ENCODE results near the gene BBS9.

BBS9 gene

DNA sequence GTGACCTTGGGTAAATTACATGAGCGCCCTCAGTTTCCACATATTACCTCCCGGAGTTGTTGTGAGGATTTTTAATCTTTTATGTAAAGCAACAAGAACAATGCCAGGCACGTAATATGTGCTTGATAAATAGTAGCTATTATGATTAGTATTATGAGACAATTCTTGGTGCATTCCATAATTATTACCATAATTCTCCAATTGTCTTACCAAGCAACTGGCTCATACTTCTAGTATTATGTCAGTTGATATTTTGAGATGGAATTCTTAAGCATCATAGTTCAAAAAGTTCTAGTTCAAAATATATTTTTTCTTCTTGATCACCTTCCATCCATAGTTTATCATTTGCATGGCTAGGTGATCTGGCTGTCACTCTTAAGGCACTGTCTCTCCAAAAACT lies 259.0 kb downstream of the BBS9 start:
- no peak for DNase-seq

DNA sequence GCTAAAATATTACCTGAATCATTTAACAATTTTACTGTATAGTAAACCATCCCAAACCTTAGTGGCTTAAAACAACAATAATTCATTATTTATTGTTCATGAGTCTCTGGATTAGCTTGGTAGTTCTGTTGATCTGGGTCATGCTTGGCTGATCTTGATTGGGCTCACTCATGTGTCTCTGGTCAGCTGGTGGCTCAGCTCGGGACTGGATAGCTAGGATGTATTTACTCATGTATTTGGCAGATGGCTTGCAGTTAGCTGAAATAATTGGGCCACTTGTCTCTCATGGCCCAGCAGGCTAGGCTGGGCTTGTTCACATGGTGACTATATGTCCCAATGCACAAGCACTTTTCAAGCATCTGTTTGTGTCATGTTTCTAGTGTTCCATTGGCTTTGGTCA lies 262.8 kb downstream of the BBS9 start:
- no peak for DNase-seq

DNA sequence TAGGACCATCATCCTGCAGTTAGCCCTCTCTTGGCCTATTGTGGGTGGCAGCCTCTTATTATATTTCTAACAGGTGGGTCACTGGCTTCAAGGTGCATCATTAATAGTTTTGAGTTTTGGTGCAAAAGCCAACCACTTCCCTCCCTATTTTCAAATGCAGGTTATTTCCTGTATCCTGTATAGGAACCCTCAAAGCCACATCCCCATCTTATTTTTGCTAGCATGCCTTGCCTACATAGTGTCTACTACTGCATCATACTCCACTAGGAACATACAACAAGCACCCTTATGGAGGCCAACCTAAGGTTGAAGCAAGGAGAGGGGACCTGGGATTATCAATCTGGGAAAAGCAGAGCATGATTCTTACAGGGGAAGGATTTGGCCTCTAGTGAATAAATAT lies 264.4 kb downstream of the BBS9 start:
- DNase-seq: no peak

DNA sequence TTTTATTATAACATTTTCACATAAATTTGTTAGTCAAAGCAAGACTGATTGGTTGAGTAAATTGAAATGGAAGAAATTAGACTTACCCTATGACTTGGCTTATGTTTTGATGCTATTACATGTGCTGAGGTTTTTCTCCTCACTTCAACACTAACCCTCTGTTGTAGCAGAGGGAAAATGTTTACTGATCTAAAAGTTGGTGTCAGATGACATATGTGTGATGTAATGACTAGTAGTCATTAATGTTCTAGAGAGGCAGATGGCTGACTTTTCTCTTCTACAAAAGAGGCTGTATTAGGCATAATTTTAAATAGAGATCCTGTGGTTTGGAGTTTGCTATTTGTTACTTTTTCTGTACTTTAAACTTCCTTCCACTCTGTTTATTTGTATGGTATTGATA lies 266.0 kb downstream of the BBS9 start:
- DNase-seq: no peak

DNA sequence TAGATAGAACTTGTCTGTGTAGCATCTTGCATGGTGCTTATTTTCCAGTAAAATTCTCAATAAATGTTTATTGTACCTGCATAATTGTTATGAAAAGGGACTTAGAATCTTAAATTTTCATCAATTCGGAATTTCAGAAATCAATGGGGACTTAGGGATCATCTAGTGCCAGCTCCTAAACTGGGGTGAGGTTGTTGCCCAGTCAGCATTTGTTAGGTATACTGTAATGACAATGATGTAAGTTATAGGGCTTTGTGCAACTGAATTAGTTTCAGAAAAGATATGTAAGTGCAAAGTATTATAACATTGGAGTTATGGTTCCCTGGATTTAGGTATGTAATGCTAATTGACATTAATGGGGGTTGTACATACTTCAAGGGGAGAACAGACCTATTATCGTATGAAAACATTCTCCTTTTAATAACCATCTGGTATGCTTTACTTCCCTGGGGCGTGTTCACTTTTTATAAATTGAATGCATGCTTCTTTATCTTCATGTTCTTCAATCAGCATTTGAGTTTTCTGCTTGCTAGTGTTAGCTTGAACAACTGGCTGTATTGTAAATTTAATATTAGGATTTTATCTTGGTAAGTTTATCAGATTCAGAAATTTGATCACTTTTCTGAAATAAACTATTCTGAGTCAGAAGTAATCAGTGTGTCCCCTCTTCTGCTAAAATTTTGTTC lies 270.3 kb downstream of the BBS9 start:
- no peak for DNase-seq

DNA sequence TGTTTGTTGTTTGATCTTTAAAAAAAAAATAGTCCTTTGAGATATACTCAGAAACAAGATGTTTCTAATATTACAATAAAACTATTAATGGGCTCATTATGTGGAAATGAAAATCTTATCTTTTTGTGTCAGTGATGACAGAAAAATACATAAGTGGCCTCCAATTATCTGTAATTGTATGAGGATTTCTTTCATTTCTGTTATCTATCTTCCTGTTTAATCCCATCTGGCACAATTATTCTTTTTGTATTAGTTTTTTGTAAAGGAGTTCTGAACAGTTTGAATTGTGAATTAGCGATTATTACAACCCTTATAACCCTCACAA lies 270.8 kb downstream of the BBS9 start:
- DNase-seq: no peak

DNA sequence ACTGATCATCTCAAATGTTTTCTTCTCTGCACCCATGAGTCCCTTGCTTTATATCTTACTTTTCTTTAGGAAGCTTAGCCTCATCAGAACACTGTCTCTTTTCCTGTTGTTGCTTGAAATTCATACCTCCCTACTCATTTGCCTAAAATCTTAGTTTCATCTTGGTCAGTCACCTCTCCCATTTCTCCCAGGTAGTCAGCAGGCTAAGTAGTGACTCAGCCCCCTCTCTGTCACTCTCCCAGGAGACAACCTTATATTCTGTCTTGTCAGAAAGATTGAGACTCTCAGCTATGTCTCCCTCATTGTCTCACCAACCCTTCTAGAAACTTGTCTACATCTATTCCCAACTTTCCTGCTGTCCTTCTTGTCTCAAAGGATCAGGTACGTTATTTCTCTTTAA lies 280.9 kb downstream of the BBS9 start:
- DNase-seq: no peak

DNA sequence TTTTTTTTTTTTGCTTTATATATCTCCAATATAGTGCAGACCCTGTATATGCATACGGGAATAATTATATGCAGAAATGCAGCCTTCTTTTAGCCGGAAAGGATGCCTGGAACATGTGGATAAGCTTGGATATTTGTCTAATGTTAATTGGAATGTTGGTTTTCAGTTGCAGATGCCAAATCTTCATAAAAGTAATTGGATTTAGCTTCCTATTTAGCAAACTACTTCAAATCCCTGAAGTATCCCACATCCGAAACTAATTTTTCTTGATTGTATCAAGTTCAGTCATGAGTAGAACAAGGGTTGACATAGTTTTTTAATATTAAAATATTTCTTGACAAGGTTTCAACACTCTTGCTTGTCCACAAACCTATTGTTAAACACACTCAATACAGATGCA lies 281.7 kb downstream of the BBS9 start:
- DNase-seq: no peak

DNA sequence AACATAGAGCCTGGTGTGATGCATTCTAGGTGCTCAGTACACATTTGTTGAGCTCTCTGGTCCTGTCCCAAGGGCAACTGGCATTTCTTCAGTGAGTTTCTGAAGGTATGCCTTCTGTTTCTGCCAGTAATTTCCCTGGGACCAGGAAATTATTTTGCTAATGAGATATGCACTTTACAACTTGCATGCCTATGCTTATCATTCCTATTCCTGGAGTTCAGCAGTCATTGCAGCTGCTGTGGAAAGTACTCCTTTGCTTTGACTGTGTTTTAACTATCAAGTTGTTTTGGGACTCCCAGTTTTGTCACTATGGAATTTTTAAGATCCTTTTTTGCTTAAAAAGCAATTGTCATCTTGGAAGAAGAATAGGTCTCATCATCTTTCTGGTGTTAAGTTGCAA lies 283.0 kb downstream of the BBS9 start:
- no peak for DNase-seq

DNA sequence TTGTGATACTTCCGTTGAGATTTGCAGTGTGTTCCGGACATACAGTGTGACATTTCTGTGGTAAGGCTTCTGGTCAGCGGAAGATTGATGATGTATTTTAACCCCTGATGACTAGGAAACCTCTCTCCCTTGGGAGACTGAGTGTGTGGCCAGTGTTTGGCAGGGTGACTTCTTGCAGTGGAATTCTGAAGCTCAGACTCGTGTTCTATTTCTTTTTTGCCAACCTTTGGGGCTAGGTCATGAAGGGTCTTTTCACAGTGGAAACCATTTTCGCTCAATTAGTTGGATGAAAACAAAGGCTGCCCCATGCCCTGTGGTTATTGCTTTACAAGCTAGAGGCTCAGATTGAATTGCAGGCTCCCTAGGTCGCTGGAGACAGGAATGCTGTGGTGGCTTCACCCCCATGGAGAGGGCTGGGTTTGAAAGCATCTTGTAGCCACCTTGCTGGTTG lies 288.9 kb downstream of the BBS9 start:
- no peak for DNase-seq

DNA sequence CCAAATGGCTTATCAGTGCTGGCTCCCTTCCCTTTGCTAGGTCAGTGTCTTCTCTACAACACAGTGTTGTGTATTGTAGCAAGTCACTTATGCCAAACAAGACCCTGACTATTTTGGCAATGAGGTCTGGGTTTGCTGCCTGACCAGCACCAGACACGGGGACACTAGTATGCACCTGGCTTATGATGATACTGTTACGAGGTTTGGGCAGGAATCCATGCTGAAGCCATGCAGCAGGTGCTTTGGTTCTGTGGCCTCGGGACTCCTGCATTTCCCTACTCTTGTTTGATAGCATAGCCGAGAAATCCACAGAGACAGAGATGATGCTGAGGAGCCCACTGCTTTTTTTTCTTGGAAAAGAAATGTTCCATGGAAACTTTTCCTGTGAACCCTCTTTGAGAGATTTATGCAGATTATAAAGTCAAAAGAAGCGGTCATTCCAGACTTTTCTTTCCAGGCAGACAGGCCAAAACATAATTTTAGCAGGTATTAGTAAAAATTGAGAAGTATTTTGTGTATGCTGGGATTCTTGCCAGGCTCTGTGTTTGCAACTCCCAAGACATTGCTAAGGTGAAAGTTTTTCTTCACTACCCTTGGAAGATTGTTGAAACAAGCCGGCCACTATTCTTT lies 291.1 kb downstream of the BBS9 start:
- DNase-seq: no peak

DNA sequence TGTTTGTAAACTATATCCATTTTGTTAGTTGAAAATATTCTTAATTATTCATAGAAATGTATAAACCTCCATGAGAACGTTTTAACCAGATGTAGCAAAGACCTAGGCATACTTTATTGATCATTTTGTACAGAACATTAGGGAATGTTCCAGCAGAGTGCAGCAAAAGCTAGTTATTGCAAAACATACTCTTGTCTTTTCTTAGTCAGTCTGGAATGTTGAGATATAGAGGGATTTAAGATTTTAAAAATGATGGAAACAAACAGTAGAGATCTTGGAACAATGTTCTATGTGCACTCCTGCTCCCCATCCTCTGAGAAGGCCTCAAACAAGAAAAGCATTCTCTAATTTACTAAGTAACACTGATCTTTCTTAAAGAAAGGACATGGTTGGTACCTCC lies 292.1 kb downstream of the BBS9 start:
- no peak for DNase-seq

DNA sequence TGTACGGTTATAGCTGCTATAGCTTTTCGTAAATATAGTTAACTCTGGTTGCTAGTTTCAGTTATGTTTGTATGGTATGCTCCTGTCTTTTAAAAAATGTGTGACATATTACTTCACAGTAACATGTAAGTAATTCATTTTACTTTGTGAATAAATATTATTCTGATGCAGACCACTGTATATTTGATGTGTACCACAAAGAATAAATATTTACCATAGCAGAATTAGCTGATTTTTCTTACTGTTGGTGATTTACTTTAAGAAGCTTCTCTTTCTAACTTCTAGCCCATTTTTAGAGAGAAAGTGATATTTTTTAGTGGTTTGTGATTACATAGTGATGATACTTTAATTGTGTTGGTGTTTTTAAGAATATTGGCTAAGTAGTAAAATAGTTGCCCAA lies 292.8 kb downstream of the BBS9 start:
- DNase-seq: no peak

DNA sequence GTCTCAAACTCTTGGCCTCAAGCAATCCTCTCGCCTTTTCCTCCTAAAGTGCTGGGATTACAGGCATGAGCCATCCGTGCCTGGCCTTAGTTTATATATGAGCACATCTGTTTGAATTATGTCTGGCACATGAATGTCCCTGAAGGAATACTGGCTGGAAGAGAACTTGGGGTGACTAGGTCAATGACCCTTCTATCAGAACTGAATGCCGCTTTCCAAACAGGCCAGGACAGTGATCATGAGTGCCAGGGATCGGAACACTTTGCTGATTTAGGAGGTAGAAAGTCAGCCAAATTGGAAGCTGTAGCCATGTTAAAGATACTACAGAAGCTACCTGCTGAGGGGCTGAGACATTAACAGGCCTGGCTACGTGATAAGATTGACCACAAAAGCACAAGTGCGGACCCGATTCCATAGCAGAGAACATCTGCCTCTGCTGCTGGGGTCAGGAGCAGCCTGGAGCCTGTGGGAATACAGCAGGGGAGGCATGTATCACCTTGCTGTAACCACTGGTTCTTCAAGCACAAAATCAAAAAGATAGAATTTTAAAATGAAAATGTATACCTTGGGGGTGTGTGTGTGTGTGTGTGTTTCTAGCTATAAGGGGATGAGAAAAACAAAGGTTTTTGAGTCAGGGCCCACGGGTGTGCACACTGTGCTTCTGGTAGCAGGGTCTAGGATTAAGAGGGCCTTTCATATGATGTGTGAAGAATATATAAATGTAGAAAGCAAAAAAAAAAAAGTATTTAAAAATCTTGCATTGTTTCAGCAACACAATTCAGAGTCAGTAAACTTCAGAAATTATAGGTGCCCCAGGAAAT lies 293.7 kb downstream of the BBS9 start:
- DNase-seq: no peak

DNA sequence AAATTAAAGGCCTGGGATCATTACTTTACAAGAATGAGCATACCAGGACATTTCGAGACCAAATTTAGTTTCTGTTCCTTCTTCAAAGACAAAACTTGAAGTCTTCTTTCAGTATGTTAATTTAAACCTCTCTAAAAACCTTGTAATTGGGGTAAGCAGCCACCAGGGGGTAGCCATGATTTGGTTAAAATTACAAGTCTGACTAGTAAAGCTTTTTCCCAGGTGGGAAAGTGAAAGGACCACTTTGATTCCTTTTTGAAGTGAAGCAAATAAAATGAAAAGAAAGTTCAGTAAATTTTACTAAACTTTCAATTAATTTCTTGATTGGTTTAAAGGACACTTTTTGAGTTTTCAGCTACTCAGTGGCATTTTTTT lies 294.3 kb downstream of the BBS9 start:
- DNase-seq: peak; percentile 62

DNA sequence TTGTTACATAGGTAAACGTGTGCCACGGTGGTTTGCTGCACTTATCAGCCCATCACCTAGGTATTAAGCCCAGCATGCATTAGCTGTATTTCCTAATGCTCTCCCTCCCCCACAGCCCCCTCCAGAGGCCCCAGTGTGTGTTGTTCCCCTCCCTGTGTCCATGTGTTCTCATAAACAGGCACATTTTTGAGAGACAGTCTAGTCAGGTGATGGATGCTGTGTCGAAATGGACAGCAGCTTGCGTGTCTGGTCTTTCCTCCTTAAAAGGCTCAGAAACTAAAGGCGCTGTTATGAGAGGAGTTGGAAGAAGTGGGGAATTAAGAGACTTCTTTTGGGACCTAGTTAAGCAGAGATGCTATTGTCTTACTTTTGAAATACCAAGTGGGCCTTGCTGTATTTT lies 296.0 kb downstream of the BBS9 start:
- DNase-seq: no peak

DNA sequence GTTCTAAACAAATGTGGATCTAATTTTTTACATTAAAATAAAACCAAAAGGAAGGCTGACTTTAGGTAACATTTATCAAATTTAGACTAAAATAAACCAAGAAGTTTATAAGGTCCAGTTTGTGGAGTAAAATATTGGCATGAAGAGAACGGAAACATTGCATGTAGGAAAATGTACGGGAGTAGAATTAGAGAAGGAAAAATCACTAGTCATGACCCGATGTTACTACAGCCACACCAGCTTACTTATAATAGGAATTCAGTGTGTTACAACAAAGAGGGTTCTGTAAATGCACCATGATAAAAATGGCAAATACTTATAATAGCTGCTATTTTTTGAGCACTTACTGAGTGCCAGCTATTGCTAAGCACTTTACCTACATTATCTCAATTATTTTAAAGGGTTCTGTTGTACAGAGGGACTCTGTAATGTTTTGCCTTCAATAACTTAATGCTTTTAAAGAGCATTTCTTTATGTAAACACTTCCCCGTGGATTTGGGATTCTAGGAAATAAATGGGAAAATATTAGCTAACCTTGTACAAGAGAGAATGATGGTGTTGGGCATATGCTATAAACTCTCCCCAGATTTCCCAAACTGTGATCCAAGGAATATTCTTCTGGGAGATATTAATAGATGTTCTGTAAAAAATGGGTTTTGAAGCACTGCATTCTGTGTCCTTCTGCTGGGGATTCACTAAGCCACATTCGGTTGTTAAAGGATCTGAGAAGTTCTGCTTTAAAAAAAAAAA lies 296.7 kb downstream of the BBS9 start:
- no peak for DNase-seq

DNA sequence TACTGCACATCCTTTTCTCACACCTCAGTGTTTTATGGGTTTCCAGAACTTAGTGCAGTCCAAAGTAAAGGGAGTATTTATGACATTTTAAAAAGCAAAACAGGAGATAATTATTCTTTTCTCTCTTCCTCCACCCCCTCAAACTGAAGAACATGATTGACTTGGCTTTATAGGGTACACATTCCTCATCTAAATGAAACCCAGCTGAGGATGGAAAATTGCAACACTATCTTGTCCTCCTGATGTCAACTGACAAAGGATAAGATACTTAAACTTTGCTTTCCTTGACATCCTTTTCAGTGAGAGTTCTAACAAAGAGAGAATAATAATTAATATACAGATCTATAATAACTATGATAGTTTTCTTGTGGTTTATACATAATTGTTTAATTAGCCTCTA lies 299.1 kb downstream of the BBS9 start:
- DNase-seq: no peak

DNA sequence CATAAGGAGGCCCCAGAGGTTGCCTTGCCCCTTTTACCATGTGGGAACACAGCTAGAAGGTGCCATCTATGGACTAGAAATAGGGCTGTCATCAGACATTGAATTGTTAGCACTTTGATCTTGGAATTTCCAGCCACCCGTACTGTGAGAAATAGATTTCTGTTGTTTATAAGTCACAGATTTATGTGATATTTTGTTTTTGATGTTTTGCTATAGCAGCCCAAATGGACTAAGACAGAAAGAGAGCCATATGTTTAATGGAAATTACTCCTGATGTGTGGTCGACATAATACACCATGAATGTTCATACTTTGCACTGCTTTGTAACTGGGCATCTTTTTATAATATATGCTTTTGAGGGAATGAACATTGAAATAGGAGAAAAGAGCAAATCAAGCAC lies 302.2 kb downstream of the BBS9 start:
- no peak for DNase-seq

DNA sequence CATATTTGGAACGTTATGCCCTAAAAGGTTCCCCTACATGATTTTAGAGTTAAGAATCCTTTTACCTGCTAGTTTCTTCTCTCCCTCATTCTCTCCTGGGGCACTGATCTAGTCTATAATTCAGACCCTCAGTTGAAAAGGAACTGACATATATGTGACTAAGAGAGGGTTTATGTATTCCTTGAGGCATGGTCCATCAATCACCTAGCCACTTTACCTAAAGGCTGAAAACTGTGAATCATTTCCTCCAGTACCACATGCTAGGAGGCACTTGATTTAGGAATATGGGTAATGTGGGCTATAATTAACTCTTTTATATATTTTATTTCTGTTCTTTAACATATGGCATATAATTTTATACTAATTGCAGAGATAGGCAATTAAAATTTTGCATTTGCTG lies 303.5 kb downstream of the BBS9 start:
- DNase-seq: no peak

DNA sequence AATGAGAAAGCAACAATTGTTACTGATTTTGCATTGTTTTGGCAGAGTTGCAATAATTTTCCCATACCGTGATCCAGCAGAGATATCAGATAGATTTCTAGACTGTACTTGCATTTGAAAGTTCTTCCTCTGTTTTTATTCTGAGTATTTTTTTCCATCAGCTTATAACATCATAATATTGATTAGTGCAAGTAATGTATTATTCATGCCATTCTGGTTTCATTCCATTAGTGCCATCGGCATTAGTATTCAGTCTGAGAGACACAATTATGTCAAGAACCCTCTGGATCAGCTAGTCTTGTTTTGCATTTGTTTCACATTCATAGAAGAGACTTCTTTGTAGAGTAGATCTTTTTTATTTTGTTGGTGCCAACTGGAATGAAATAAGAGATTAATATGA lies 304.0 kb downstream of the BBS9 start:
- no peak for DNase-seq

DNA sequence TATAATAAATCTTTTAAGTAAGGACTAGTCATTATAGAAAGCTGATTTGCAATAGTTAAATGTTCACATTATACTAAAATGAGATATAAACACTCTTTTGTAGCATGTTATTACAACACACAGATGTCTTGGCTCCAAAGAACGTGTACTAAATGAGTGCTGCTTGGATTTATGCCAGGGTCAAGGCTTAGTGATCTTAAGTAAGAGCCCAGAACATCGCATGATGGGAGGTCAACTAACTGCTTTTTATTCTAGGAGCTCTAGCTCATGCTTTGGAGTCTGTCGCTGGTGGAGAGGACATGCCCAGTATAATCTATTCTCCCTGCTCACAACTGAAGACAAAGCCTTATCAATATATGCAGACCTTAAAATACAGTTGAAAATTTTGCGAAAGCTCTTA lies 315.1 kb downstream of the BBS9 start:
- no peak for DNase-seq

DNA sequence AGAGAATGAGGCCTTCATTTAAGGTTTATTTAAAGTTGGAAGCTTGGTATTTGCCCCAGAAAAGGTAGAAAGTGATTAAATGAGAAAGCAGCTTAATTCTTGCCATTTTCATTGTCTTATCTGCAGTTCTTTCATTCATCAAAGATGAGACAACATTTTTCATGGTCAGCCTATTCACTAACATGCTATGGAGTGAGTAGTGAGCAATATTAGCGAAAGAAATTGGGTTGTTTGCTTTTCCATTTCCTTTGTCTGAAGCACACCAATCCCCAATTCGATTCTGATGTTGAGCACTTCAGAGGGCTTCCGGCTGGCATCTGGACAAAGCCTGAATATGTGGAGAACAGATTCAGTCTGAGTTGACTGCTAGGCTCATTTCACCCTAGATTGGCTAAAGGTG lies 317.2 kb downstream of the BBS9 start:
- DNase-seq: no peak

DNA sequence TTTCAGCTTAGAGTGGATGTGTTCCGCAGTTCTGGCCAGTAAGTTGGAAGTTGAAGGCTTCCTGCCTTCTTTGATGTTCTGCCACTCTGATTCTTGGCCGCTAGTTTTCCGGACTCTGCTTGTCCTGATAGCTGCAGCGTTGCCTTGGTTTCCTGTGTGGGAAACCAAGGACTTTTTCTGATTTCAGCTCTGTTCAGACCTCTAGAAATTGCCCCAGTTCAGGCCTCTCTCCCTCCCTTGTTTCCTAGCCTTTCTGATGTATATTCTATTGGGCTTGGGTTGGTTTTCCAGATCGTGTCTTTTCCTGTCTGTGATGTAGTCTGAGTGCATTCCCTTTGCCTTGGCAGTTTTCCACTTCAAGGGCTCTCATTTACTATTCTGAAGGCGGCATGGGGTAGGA lies 318.7 kb downstream of the BBS9 start:
- no peak for DNase-seq

Data from suppressor macrophage treated with lipopolysaccharide for 4 hours (primary cell).